HG03103 (cell line): ENCODE results near the gene HTR3E.
"Not testable (repeated sequence)": the region's sequence is repeated elsewhere in the genome, so short reads cannot be mapped to it uniquely, and the experiment has no call there.

Experiments
- ATAC-seq: cut with Tn5 transposase; IDR thresholded peaks from one replicate; pipeline ENCODE4 v1.9.1; 2021; ENCODE audit warnings: low read depth; ENCODE audit not compliant: unreplicated experiment

Gene HTR3E

DNA sequence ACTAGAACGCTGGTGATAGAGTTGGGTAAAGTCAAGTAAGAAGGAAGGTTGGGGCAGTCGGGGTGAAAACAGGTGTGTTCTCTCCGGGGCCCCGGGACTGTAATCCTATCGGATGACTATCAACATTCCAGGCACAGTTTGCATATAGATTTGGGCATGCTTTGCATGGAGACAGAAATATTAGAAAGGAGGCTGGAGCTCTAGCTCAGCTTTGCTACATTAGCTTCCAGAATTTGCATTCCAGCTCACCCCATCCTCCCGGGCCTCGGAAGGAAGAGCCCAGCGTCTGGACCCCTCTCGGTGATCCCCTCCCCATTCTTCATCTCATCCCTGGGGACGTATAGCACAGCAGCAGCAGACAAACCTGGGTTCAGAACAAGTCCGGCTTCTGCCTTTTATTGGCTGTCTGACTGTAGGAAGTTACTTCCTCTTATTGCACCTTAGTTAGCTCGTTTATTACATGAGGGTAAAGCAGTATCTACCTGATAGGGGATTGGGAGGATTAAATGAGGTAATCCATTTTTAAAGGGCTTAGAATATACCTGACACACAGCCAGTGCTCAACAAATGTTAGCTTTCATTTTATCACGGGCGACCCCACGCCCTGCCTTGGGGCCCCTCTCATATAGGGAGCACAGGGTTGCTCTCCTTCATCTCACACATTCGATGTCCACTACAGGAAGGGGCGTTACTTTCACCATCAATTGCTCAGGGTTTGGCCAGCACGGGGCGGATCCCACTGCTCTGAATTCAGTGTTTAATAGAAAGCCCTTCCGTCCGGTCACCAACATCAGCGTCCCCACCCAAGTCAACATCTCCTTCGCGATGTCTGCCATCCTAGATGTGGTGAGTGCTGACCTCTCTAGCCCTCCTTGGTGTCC, 3.2 kb downstream of the HTR3E start:
- ATAC-seq = no peak

DNA sequence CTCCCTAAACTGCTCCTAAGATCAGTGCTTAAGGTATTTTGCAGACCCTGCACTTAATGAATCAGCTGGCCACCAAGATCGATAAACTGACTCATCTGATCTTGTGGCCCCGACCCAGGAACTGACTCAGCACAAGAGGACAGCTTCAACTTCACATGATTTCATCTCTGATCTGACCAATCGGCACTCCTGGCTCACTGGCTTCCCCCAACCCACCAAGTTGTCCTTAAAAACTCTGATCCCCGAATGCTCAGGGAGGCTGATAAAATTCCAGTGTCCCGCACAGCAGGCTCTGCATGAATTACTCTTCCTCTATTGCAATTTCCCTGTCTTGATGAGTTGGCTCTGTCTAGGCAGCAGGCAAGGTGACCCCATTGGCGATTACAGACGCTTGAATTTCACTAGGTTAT, 13.5 kb downstream of the HTR3E start:
- no peak for ATAC-seq

DNA sequence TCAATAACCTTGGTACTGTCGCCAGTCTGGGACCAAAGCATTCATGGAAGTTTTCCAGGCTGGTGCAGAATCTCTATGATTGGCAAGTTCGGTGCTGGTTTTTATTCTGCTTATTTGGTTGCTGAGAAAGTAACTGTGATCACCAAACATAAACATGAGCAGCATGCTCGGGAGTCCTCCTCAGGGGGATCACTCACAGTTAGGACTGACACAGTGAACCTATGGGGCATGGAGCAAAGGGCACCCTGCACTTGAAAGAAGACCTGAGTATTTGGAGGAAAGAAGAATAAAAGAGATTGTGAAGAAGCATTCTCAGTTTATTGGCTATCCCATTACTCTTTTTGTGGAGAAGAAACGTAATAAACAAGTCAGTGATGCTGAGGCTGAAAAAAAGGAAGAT, 19.2 kb downstream of the HTR3E start:
- ATAC-seq = no peak

DNA sequence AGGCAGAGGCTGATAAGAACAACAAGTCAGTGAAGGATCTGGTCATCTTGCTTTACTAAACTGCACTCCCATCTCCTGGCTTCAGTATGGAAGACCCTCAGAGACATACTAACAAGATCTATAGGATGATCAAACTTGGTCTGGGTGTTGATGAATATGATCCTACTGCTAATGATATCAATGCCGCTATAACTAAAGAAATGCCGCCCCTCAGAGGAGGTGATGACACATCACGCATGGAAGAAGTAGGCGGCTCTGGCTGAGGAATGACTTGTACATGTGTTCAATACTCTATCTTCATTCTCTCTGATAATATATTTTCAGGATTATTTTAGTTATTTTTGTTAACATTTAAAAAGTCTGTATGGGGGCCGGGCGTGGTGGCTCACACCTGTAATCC, 20.8 kb downstream of the HTR3E start:
- no peak for ATAC-seq

DNA sequence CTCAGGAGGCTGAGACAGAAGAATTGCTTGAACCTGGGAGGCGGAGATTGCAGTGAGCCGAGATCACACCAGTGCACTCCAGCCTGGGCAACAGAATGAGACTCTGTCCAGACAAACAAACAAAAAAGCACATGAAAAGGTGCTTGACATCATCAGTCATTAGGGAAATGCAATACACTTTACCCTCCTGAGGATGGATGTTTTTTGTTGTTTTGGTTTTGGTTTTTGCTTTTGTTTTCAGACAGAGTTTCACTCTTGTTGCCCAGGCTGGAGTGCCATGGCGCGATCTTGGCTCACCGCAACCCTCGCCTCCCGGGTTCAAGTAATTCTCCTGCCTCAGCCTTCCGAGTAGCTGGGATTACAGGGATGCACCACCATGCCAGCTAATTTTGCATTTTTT, 24.2 kb downstream of the HTR3E start:
- not testable (repeated sequence) for ATAC-seq

DNA sequence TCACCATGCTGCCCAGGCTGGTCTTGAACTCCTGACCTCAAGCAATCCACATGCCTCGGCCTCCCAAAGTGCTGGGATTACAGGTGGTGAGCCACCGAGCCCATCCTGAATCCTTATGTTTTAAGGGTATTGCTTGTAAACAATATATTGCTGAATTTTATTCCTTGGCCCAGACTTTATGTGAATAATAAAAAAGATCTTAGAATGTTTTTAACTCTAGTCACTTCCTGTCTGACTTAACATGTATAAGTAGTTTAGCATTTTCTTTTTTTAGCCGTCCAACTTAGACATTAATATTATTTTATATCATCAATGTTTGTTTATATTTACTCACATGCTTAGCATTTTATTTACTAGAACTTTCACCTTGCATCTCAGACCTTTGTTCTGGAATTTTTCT, 29.1 kb downstream of the HTR3E start:
- no peak for ATAC-seq

DNA sequence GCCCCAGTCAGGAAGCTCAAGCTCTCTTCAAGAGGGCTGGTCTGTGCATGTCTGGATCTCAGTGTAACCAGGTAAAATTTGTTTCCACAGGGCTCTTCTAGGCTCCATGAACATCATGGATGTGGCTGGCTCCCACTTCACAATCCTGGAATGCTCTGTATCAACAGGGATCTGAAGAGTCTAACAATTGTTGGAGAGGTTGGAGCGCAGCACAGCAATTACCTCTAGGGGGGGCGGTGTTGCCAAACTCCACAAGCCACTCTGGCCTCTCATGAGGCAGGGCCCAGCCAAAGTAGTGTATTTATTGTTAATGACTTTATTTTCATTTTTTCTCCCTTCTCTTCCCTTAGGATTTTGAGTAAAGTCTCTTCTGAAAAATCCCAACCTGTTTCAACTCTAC, 32.1 kb downstream of the HTR3E start:
- no peak for ATAC-seq

DNA sequence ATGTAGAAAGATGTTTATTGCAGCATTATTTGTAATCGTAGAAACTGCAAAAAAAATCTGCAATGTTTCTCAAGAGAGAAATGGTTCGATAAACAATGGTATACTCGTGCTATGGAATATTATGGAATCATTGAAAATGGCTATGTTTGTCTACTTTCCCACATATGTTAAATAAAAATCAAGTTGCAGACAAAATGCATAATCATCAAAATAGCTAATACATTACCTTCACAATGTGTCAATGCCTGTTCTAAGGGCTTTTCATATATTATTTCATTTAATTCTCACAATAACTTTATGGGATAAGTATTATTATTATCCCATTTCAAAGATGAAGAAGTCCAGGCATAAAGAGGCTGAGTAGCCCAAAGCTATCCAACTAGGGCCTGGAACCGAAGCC, 36.1 kb downstream of the HTR3E start:
- no peak for ATAC-seq

DNA sequence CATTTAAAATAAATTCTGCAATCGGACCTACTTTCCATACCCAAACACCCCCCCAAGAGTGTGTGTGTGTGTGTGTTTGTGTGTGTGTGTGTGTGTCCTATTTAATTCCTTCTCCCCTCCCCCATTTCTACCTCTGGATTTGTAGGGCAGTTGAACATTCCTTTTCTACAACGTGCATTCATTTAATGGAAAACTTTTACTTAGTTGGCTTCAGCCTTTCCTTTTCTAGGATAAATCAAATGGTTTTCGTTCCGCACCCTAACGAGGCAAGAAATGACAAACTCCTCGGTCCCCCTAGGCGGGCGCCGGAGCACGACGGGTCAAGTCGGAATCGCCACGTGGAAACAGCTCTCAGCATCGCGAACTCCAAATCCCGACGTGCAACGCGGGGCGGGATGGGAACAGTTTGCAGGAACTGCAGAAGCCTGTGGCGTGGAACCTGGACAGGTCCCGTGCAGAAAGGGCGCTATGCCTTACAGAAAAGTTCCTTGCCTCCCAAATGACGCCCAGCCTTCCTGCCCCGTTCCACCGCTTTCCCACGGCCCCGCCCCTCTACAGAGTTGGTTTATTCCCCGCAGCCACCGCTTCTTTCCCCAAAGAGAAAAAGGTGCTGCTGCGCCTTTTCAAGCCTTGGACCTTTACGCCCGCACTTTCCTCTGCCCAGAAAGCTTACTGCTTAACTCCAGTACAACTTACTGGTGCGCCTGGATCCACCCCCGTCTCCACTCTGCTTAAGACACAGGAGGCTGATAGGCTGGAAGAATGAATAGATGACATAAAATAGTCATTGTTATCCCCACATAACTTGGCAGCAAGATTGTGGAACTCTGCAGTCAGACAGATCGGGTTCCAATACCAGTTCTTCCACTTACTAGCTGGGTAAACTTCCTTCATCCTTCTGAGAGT, 37.2 kb downstream of the HTR3E start:
- ATAC-seq = no peak

DNA sequence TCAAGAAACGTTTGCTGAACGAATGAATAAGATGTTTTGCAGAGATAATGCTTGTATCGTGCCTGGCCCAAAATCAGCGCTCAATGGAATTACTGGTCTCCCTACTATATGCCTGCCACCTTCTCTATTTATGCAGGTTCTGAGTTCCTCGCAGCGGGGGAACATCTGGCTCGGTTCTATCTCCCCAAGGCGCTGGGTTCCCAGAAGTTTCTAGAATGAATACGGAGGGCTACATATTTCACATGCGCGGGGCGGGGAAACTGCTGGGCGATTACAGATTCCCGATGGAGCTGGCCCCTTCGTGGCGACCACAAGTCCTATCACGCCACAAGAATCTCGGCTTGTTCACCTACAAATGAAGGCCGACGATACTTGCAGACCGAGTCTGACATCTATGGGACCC, 37.9 kb downstream of the HTR3E start:
- no peak for ATAC-seq

DNA sequence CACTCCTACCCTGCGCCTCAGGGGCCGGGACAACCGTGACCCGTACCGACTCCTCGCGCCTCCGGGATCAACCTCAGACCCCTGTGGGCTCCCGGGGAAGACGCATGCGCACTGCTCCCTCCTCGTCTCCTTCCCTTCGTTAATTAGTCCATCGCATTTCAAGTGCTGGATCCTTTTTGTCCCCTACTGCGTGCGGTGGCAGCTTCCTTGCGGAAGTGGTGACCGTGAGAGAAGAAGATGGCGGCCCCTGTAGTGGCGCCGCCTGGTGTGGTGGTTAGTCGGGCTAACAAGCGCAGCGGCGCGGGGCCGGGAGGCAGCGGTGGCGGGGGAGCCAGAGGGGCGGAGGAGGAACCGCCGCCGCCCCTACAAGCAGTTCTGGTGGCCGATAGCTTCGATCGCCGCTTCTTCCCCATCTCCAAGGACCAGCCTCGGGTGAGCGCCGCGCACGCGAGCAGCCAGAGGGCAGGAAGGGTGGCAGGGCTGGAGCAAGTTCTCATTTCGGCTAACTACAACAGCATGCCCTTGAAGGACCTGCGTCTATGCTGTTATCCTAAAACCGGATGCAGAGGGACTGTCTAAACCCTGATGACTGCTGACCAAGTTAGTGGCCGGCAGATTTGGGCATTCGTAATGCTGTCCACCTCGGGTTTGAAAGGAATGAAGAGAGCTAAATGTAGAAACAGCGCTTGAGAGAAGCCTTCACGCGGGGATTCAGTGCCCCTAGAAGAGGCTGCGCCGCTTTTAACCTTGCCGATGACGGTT, 38.5 kb downstream of the HTR3E start, which contains the start of gene EIF2B5:
Gene EIF2B5, plus strand, starts transcription at position 210 of the 762 bp plus-strand sequence. Its CDS starts 28 bp downstream, at position 238.
- ATAC-seq = peak; percentile 81

DNA sequence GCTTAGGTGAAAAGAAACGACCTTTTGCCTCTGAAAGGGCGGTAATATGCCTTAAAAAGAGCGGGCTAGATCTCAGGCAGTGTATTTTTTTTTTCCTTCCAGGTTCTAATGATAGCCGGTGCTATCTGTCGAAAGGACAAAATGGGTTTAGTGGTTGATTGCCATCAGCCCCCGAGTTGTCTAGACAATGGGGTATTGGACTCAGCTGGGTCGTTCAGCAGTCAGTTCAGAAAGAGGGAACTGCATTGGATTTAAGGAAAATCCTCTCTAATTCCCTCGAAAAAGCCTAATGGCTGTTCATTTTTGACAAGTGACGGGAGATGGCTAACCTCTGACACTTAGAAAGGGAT, 39.0 kb downstream of the HTR3E start:
- no peak for ATAC-seq

DNA sequence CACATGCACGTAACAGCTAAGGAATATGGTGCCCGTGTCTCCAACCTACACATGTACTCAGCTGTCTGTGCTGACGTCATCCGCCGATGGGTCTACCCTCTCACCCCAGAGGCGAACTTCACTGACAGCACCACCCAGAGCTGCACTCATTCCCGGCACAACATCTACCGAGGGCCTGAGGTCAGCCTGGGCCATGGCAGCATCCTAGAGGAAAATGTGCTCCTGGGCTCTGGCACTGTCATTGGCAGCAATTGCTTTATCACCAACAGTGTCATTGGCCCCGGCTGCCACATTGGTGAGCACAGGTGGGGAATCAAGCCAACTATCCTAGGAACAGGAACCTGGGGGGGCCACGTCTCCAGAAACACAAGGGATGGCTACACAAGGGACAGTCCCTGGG, 43.6 kb downstream of the HTR3E start:
- ATAC-seq = no peak

DNA sequence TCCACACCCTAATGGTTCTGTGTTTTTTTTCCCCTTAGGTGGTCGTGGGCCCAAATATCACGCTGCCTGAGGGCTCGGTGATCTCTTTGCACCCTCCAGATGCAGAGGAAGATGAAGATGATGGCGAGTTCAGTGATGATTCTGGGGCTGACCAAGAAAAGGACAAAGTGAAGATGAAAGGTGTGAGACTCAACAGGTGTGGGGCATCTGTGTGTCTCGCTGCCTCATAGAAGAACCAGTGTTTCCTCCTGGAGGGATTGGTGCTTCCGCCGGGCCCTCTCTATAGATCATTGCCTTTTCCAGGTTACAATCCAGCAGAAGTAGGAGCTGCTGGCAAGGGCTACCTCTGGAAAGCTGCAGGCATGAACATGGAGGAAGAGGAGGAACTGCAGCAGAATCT, 45.3 kb downstream of the HTR3E start:
- no peak for ATAC-seq

DNA sequence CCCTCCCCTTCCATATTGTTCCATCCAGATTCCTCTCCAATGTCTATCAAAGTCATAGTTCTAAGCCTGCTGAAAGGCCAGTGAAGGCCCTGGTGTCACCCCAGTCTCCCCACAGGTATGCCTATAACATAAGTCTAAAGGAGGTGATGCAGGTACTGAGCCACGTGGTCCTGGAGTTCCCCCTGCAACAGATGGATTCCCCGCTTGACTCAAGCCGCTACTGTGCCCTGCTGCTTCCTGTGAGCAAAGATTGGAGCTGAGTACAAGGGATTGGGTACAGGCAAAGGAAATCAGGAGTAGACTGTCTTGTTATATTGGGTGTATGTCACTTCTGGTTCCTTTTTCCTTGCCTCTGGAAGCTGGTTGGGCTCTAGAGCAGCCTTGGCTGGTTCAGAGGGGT, 46.5 kb downstream of the HTR3E start:
- ATAC-seq = no peak

DNA sequence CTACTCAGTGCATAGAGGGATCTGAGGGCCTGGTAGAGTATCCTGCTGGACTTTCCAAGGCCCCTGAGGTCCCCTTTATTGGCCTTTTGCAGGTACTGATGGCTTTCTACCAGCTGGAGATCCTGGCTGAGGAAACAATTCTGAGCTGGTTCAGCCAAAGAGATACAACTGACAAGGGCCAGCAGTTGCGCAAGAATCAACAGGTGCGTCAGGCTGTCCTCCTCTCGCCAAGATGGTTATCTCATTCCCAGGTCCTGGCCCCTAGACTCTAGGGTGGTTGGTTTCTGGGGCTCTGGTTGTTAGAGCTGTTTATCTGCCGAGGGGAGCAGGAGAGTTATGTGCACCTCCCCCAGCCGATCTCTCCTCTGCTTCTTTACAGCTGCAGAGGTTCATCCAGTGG, 47.6 kb downstream of the HTR3E start:
- no peak for ATAC-seq

DNA sequence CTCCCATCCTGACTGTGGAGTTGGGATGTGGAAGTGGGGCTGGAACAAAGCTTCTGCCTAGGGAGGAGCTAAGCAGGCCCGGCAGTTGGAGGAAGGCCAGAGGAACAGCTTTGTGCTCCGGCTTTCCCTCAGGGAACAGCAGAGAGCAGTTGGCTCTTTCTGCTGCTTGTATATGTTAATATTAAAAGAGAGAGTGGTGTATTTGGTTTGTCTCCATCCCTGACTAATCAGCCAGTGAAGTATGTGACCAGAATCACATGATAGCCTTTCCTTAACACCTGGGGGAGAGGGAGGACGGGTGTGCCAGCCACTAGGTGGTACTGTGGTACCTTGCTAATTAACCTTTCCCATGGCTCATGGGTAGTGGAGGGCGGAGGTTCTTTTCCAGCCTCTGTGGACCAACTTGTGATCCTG, 48.3 kb downstream of the HTR3E start:
- no peak for ATAC-seq

DNA sequence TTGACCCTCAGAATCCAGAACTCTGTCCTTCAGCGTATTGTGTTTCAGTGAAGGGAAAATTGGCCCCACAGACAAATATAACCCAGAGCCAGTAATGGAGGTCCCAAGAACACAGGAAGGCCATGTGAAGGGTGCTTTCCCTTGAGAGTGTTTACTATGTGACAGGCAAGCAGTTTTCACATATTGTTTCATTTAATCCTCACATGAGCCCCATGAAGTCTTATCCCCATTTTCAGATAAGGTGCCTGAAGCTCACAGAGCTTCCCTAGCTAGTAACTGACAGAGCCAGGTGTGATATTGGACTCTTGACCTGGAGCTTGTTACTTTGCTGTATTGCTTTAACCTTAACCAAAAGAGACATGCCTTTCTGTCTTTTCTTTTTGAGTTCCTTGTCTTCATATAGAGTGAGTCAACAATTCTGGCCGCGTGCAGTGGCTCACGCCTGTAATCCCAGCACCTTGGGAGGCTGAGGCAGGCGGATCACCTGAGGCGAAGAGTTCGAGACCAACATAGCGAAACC, 48.9 kb downstream of the HTR3E start:
- no peak for ATAC-seq

DNA sequence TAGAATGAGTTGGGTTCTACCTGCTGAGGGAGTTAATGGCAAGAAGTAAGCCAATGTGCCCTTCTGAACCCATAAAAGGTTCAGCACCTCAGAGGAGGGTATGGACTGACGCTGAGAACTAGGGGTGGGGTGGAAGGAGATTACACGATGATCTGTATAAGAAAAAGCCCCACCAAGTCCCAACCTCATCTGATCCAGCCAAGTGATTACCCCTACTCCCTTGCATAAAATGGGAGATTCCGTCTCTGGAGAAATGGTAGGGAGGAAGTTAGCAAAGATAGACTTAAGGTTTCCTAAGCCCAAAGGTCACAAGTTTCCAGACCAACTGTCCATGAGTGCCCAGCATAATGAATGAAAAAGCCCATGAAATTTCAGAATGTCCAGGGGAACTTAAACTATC, 51.2 kb downstream of the HTR3E start:
- ATAC-seq = no peak

DNA sequence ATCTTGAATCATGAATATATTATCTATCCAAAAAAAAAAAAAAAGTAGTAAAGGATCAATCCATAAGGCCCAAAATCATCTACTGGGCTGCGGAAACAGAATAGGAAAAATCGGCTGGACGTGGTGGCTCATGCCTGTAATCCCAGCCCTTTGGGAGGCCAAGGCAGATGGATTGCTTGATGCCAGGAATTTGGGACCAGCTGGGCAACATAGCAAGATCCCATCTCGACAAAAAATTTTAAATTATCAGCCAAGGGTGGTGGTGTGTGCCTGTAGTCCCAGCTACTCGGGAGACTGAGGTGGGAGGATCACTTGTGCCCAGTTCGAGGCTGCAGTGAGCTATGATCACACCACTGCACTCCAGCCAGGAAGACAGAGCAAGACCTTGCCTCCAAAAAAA, 52.3 kb downstream of the HTR3E start:
- ATAC-seq = no peak

DNA sequence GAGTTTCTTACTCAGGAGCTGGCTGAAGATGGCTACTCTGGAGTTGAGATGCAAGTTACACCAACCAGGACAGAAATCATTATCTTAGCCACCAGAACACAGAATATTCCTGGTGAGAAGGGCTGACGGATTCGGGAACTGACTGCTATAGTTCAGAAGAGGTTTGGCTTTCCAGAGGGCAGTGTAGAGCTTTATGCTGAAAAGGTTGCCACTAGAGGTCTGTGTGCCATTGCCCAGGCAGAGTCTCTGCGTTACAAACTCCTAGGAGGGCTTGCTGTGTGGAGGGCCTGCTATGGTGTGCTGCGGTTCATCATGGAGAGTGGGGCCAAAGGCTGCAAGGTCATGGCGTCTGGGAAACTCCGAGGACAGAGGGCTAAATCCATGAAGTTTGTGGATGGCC, 52.9 kb downstream of the HTR3E start:
- not testable (repeated sequence) for ATAC-seq
